Cardiac ventricle fibroblast (primary cell): Measurements from ENCODE around the gene NAIF1. TPM values are rescaled to one million over a fixed set of nuclear protein-coding genes. Genes with fewer than 3 reads are reported as not detected.

Experiments used
- total RNA-seq: library from RNA; depleted of rRNA; stranded (reverse); fragments of >200 nt; gene quantifications from 2 replicates; pipeline ENCODE4 v1.2.3, GENCODE V29; 2015

NAIF1 gene, protein sequence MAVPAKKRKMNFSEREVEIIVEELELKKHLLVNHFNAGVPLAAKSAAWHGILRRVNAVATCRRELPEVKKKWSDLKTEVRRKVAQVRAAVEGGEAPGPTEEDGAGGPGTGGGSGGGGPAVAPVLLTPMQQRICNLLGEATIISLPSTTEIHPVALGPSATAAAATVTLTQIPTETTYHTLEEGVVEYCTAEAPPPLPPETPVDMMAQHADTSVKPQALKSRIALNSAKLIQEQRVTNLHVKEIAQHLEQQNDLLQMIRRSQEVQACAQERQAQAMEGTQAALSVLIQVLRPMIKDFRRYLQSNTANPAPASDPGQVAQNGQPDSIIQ
- 7.1 and 8.1 TPM in 2 replicates for total RNA-seq

DNA sequence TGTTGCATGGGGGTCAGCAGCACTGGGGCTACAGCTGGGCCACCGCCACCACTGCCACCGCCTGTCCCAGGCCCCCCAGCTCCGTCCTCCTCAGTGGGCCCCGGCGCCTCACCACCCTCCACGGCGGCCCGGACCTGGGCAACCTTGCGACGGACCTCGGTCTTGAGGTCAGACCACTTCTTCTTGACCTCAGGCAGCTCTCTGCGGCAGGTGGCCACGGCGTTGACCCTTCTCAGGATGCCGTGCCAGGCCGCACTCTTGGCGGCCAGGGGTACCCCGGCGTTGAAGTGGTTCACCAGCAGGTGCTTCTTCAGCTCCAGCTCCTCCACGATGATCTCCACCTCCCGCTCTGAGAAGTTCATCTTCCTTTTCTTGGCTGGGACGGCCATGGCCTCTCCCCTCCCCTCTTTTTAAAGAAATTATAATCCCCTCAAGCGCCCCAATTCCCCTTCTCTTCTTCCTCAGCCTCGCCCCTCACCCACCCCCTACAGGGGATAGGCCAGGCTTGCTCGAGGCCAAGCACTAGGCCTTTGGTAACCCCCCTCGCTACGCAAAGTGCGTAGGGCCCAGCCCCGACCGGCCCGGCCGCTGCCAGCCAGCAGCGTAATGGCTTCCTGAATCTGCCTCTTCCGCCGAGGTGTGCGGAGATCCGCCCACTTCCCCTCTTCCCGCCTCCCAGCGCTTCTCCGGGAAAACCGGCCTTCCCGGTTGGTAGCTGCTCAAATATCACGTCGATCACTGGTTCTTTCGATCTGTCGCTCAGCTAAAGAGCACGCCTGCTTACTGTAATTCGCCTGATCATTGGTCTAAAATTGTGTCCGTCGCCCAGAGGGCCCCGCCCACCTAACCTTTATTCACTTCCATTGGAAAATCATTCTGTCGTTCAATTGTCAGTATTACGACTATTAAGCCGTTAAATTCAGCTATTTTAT lies at the start of gene NAIF1:
Gene NAIF1 (minus strand): TSS at position 608 of the 932 bp plus-strand sequence. CDS start 219 bp downstream, at position 389.

DNA sequence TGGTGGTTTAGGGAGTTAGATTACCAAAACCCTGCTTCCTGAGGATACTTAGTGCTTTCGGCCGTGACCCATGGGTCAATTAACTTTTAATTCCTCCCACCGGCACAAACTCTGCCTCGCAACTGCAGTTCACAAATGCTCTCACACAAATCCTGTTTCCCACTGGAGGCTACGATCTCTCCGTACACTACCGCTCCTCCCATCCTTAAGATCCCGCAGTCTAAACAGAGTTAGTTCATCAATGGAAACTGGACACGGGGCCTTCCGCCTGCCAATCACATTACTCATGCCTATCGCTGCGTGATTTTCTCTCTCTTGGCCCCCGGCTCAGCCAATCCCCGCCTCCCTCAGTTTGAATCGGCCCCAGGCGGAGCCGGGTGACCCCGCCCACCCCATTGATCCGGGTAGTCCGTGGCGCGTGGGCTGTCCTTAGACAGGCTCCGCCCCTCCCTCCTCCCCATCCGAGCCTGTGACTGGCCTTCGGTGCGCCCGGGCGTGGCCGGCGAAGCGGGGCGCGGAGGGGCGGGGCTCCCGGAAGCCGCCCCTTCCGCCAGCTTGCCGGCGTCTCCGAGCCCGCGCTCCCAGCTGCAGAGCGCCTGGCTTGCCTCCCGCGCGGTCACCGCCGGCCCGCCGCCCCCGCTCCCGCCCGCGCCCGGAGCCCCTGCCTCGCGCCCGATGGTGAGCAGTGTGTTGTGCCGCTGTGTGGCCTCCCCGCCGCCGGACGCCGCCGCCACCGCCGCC lies 695 bp upstream of the NAIF1 start, which contains the start of gene SLC25A25:
Gene SLC25A25 (plus strand): TSS at position 588 of the 741 bp plus-strand sequence. CDS start 88 bp downstream, at position 676.

Other genes starting within 250 kb of the NAIF1 start
- gene ENG, start 212.7 kb downstream of the NAIF1 start, total RNA-seq: 213 and 258 TPM in 2 replicates
- 53.7 and 57.8 TPM in 2 replicates for gene AK1, start 189.6 kb downstream of the NAIF1 start, total RNA-seq
- gene ST6GALNAC6, start 167.7 kb downstream of the NAIF1 start, total RNA-seq: 79.0 and 95.3 TPM in 2 replicates
- 67.5 and 83.5 TPM in 2 replicates for gene ST6GALNAC4, start 150.3 kb downstream of the NAIF1 start, total RNA-seq
- 0.44 and 4.5 TPM in 2 replicates for gene PIP5KL1, start 136.5 kb downstream of the NAIF1 start, total RNA-seq
- 13.0 and 14.4 TPM in 2 replicates for gene DPM2, start 129.5 kb downstream of the NAIF1 start, total RNA-seq
- gene EEIG1, start 86.3 kb downstream of the NAIF1 start, total RNA-seq: 13.5 and 15.4 TPM in 2 replicates
- 8.0 and 12.2 TPM in 2 replicates for gene SLC25A25, start 912 bp upstream of the NAIF1 start, total RNA-seq
- 39.4 and 40.7 TPM in 2 replicates for gene PTGES2, start 60.4 kb upstream of the NAIF1 start, total RNA-seq
- gene LCN2, start 82.1 kb upstream of the NAIF1 start, total RNA-seq: not detected in 2 replicates
- 279 and 292 TPM in 2 replicates for gene BBLN, start 92.9 kb upstream of the NAIF1 start, total RNA-seq
- gene CIZ1, start 124.3 kb upstream of the NAIF1 start, total RNA-seq: 40.2 and 45.4 TPM in 2 replicates
- 3.6 and 5.6 TPM in 2 replicates for gene DNM1, start 136.1 kb upstream of the NAIF1 start, total RNA-seq
- 110 and 144 TPM in 2 replicates for gene GOLGA2, start 208.7 kb upstream of the NAIF1 start, total RNA-seq
- 27.2 and 35.1 TPM in 2 replicates for gene SWI5, start 209.0 kb upstream of the NAIF1 start, total RNA-seq